K562 (cell line): ENCODE data around the gene HEXD. TPM values are rescaled to one million over a fixed set of nuclear protein-coding genes. Genes with fewer than 3 reads are reported as not detected.

Experiments
- FOXK2 ChIP-seq, 2 experiments: fragments of 450-650 bp; IDR thresholded peaks in 1 of 2; conservative IDR thresholded peaks in 1 of 2; 2 replicates each; pipeline ENCODE4 v1.6.1; 2016; ENCODE audit warnings: low read depth in 2 of 2, mild to moderate bottlenecking in 1 of 2
- HDAC2 ChIP-seq: fragments of 450-650 bp; IDR thresholded peaks from 2 replicates; pipeline ENCODE4 v1.6.1; 2016; ENCODE audit warnings: mild to moderate bottlenecking
- HMGN3 ChIP-seq: IDR thresholded peaks from 2 replicates; pipeline ENCODE4 v1.6.1; 2011; ENCODE audit warnings: borderline replicate concordance, low read depth, mild to moderate bottlenecking, mixed read lengths, low read length; ENCODE audit not compliant: insufficient read length; ENCODE audit errors: extremely low read depth
- HNRNPH1 ChIP-seq: fragments of 200-400 bp; formaldehyde crosslinking; optimal IDR thresholded peaks from 2 replicates; pipeline ENCODE3; 2017; ENCODE audit warnings: low read depth, mild to moderate bottlenecking, low read length, moderate library complexity
- HNRNPUL1 ChIP-seq: fragments of 200-400 bp; formaldehyde crosslinking; IDR thresholded peaks from 2 replicates; pipeline ENCODE4 v1.6.1; 2017; ENCODE audit warnings: low read length
- KLF1 ChIP-seq: fragments of 450-650 bp; IDR thresholded peaks from 2 replicates; pipeline ENCODE4 v1.6.1; 2016; ENCODE audit warnings: missing genetic modification characterization, missing compliant biosample characterization
- MAFF ChIP-seq: IDR thresholded peaks from 2 replicates; pipeline ENCODE4 v1.6.1; 2012; ENCODE audit warnings: low read length, improper control_type of control experiment
- MYNN ChIP-seq, 2 experiments: sonication (generic); formaldehyde crosslinking in 1 of 2; IDR thresholded peaks; 2 replicates each; pipeline versions ENCODE4 v1.5.0 to v1.6.1; 2016 to 2020; ENCODE audit warnings: antibody characterized with exemption in 1 of 2, missing genetic modification reagents in 1 of 2
- NR1H2 ChIP-seq: sonication (generic); formaldehyde crosslinking; IDR thresholded peaks from 2 replicates; pipeline ENCODE4 v1.4.0; 2020; ENCODE audit warnings: mild to moderate bottlenecking, missing genetic modification reagents
- PML ChIP-seq: IDR thresholded peaks from 2 replicates; pipeline ENCODE4 v1.6.1; 2012; ENCODE audit warnings: low read length, inconsistent platforms
- RCOR1 ChIP-seq, 2 experiments: IDR thresholded peaks; 2 replicates each; pipeline ENCODE4 v1.6.1; 2012; ENCODE audit warnings: low read depth in 2 of 2, low read length in 2 of 2, borderline replicate concordance in 1 of 2, improper control_type of control experiment in 1 of 2
- TSC22D4 ChIP-seq: fragments of 450-650 bp; IDR thresholded peaks from 2 replicates; pipeline ENCODE4 v1.6.1; 2016; ENCODE audit warnings: missing genetic modification characterization, missing biosample characterization, control low read depth
- ZKSCAN8 ChIP-seq: fragments of 200-800 bp; sonication (Bioruptor generic); IDR thresholded peaks from 2 replicates; pipeline ENCODE4 v1.6.1; 2016; ENCODE audit warnings: missing genetic modification characterization, missing compliant biosample characterization
- ZNF175 ChIP-seq: fragments of 200-800 bp; sonication (Bioruptor generic); IDR thresholded peaks from 2 replicates; pipeline ENCODE4 v1.6.1; 2016; ENCODE audit warnings: low read depth, mild to moderate bottlenecking, missing genetic modification characterization, missing compliant biosample characterization
- ZNF668 ChIP-seq: fragments of 250-450 bp; sonication (Bioruptor Pico); IDR thresholded peaks from 2 replicates; pipeline ENCODE4 v1.8.0; 2022; ENCODE audit warnings: mild to moderate bottlenecking, inconsistent platforms
- polyA plus RNA-seq, 8 experiments: library from polyadenylated mRNA; depleted of rRNA in 4 of 8; stranded (reverse) in 5 of 8; unstranded in 3 of 8; fragments of >200 nt; fragmentation: Nextera tagmentation in 2 of 8; fragmentation: Illumina TruSeq in 1 of 8; extraction: Ambion mirVana in 2 of 8; extraction: Trizol in 1 of 8; gene quantifications; 2 replicates each; pipeline versions ENCODE4 v1.2.1 to v1.2.3, GENCODE V29; 2011 to 2014; ENCODE audit warnings: inconsistent platforms in 1 of 8, missing spikeins in 1 of 8
- total RNA-seq, 7 experiments: library from RNA; depleted of rRNA in 6 of 7; stranded (reverse); fragments of >200 nt in 6 of 7; fragmentation: Illumina TruSeq in 2 of 7; extraction: Trizol in 2 of 7; gene quantifications; 2 replicates each; pipeline versions ENCODE4 v1.2.1 to v1.2.3, GENCODE V29; 2011 to 2021; ENCODE audit warnings: low replicate concordance in 1 of 7
- TF ChIP-seq, protein P1 (sequence below), 2 experiments: fragments of 450-650 bp in 1 of 2; sonication (generic) in 1 of 2; formaldehyde crosslinking in 1 of 2; IDR thresholded peaks; 2 replicates each; pipeline versions ENCODE4 v1.7.1 to v1.9.0; 2016 to 2022; ENCODE audit warnings: inconsistent platforms in 1 of 2, mild to moderate bottlenecking in 1 of 2, missing genetic modification reagents in 1 of 2
- TF ChIP-seq, protein P2 (sequence below): IDR thresholded peaks from 2 replicates; pipeline ENCODE4 v1.6.1; 2011; ENCODE audit not compliant: insufficient read length; ENCODE audit errors: extremely low read depth

HEXD gene
- total and polyA plus RNA-seq, 9 of the 15 experiments (the other 6 are each of a cell fraction or from before 2014, with no cell fraction given) = 1.0 to 25.3 (median 10.0) TPM

DNA sequence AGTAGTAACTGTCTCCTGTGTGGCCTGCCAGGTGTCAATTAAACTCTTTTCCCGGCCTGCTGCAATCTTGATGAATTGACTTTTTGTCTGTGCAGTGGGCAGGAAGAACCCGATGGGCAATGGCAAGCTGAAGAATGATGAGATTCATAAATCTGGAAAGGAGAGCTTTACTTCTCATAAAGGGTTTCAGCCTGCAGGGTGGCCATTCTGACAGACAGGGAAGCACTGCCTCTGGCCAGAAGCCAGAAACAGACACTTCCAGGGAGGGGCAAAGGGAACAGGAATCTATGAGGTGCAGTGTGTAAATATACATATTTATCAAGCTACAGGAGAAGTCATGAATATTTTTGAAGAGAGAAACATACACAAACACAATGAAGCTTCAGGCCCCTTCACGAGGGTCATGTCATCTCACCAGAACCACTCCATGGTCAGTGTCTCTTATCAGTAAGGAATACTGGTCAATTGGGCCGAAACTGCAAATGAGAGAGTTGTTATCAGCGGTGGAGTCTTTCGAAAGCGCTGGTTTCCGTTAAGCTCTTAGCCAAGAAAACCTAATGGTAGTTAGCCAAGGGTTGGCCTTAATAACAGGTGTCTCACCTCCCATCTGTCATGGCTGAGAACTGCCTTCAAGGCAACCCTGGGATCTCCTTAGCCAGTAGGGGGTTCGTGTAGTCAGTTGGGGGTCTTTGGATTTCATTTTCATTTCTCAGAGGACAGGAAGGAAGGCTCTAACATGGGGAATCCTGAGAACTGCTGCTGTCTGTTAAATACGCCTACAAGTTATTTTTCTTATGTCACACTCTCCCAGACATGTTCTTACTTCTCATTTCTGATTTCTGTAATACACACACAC is 39.2 kb downstream of the HEXD start (continued):
- TF ChIP-seq, protein P1, sequence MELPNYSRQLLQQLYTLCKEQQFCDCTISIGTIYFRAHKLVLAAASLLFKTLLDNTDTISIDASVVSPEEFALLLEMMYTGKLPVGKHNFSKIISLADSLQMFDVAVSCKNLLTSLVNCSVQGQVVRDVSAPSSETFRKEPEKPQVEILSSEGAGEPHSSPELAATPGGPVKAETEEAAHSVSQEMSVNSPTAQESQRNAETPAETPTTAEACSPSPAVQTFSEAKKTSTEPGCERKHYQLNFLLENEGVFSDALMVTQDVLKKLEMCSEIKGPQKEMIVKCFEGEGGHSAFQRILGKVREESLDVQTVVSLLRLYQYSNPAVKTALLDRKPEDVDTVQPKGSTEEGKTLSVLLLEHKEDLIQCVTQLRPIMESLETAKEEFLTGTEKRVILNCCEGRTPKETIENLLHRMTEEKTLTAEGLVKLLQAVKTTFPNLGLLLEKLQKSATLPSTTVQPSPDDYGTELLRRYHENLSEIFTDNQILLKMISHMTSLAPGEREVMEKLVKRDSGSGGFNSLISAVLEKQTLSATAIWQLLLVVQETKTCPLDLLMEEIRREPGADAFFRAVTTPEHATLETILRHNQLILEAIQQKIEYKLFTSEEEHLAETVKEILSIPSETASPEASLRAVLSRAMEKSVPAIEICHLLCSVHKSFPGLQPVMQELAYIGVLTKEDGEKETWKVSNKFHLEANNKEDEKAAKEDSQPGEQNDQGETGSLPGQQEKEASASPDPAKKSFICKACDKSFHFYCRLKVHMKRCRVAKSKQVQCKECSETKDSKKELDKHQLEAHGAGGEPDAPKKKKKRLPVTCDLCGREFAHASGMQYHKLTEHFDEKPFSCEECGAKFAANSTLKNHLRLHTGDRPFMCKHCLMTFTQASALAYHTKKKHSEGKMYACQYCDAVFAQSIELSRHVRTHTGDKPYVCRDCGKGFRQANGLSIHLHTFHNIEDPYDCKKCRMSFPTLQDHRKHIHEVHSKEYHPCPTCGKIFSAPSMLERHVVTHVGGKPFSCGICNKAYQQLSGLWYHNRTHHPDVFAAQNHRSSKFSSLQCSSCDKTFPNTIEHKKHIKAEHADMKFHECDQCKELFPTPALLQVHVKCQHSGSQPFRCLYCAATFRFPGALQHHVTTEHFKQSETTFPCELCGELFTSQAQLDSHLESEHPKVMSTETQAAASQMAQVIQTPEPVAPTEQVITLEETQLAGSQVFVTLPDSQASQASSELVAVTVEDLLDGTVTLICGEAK (IDR thresholded peaks at IDR 0.05) = peak; percentile 7; the same call in 1 of the 2 replicates
- TF ChIP-seq, protein P1 (CRISPR knock-in tag; IDR thresholded peaks at IDR 0.05) = no peak
- TF ChIP-seq HMGN3 = no peak
- no peak for TF ChIP-seq TSC22D4 (tag)
- TF ChIP-seq HDAC2 = no peak
- no peak for TF ChIP-seq HNRNPH1
- TF ChIP-seq ZKSCAN8 (CRISPR knock-in tag) = no peak
- TF ChIP-seq ZNF668 (CRISPR knock-in tag) = no peak
- TF ChIP-seq KLF1 (tag) = no peak
- TF ChIP-seq MAFF = no peak
- TF ChIP-seq RCOR1 (IDR thresholded peaks at IDR 0.05; ENCODE audit: borderline replicate concordance in 1 of 2, low read depth in 2 of 2, low read length in 2 of 2) = peak in 1 of 2 experiments; percentile 58; a peak in 1 of 4 replicates
- TF ChIP-seq NR1H2 = no peak
- no peak for TF ChIP-seq FOXK2 (conservative IDR thresholded peaks at IDR 0.05 in 1 of 2, IDR thresholded peaks at IDR 0.05 in 1 of 2; ENCODE audit: low read depth in 2 of 2)
- no peak for TF ChIP-seq HNRNPUL1
- TF ChIP-seq PML = 0 out of 2 replicates have a peak, but pooled peaks have one; percentile 20
- peak; percentile 65 for TF ChIP-seq ZNF175 (CRISPR knock-in tag)
- TF ChIP-seq, protein P2, sequence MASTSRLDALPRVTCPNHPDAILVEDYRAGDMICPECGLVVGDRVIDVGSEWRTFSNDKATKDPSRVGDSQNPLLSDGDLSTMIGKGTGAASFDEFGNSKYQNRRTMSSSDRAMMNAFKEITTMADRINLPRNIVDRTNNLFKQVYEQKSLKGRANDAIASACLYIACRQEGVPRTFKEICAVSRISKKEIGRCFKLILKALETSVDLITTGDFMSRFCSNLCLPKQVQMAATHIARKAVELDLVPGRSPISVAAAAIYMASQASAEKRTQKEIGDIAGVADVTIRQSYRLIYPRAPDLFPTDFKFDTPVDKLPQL = no peak
- no peak for TF ChIP-seq MYNN (IDR thresholded peaks at IDR 0.05)
- TF ChIP-seq MYNN (CRISPR knock-in tag; IDR thresholded peaks at IDR 0.05) = no peak
